A172 (cell line): ENCODE data around the gene ADAM22. TPM values are rescaled to one million over a fixed set of nuclear protein-coding genes. Genes with fewer than 3 reads are reported as not detected.
"Not testable (repeated sequence)": the region's sequence is repeated elsewhere in the genome, so short reads cannot be mapped to it uniquely, and the experiment has no call there.

Experiments used
- DNase-seq: peaks from one replicate; pipeline ENCODE4 v3.0.0-alpha.2; 2015; ENCODE audit warnings: low spot score
- total RNA-seq: library from RNA; depleted of rRNA; stranded (reverse); fragments of >200 nt; shearing (Covaris generic); gene quantifications from 2 replicates; pipeline ENCODE4 v1.2.3, GENCODE V29; 2014

ADAM22 gene
- total RNA-seq, 1 experiment from 2014 or later, result 3.1 TPM

- no peak for DNase-seq
Observed at GRCh38 chr7:88109612-88110011, 175.6 kb downstream of the ADAM22 start.

- DNase-seq, result peak; percentile 44
Observed at GRCh38 chr7:88111140-88111743, 177.2 kb downstream of the ADAM22 start.

- DNase-seq, result no peak
Observed at GRCh38 chr7:88111954-88112471, 178.0 kb downstream of the ADAM22 start.

- DNase-seq, result no peak
Observed at GRCh38 chr7:88115258-88115796, 181.3 kb downstream of the ADAM22 start.

- DNase-seq, result no peak
Observed at GRCh38 chr7:88115816-88116215, 181.8 kb downstream of the ADAM22 start.

- DNase-seq, result no peak
Observed at GRCh38 chr7:88116235-88116795, 182.3 kb downstream of the ADAM22 start.

- DNase-seq, result no peak
Observed at GRCh38 chr7:88117325-88117724, 183.3 kb downstream of the ADAM22 start.

- no peak for DNase-seq
Observed at GRCh38 chr7:88121335-88121734, 187.3 kb downstream of the ADAM22 start.

GRCh38 chr7:88127637-88128290 is 193.7 kb downstream of the ADAM22 start:
- no peak for DNase-seq

GRCh38 chr7:88132725-88133124 is 198.7 kb downstream of the ADAM22 start:
- DNase-seq, result no peak

GRCh38 chr7:88140947-88141346 is 206.9 kb downstream of the ADAM22 start:
- DNase-seq, result peak; percentile 47

- DNase-seq, result no peak
Observed at GRCh38 chr7:88141479-88141878, 207.4 kb downstream of the ADAM22 start.

GRCh38 chr7:88141953-88142352 is 207.9 kb downstream of the ADAM22 start:
- DNase-seq, result no peak

- DNase-seq, result no peak
Observed at GRCh38 chr7:88146616-88147015, 212.6 kb downstream of the ADAM22 start.

GRCh38 chr7:88147341-88147740 is 213.3 kb downstream of the ADAM22 start:
- DNase-seq, result no peak

GRCh38 chr7:88147949-88148348 is 213.9 kb downstream of the ADAM22 start:
- DNase-seq, result no peak

- no peak for DNase-seq
Observed at GRCh38 chr7:88150033-88150432, 216.0 kb downstream of the ADAM22 start.

- DNase-seq, result no peak
Observed at GRCh38 chr7:88151119-88151790, 217.2 kb downstream of the ADAM22 start.

GRCh38 chr7:88153378-88153777 is 219.3 kb downstream of the ADAM22 start:
- DNase-seq, result no peak

GRCh38 chr7:88155756-88156155 is 221.7 kb downstream of the ADAM22 start:
- DNase-seq, result no peak

GRCh38 chr7:88156356-88156755 is 222.3 kb downstream of the ADAM22 start:
- no peak for DNase-seq

- not testable (repeated sequence) for DNase-seq
Observed at GRCh38 chr7:88159741-88160140, 225.7 kb downstream of the ADAM22 start.
